Mucosa of gallbladder (tissue), 1 donor: ENCODE data around the gene RANBP10. TPM values are rescaled to one million over a fixed set of nuclear protein-coding genes. Genes with fewer than 3 reads are reported as not detected.

ENCODE experiments used
- DNase-seq: peaks from one replicate; pipeline ENCODE4 v3.0.0-alpha.2; 2020; ENCODE audit warnings: low spot score
- total RNA-seq: library from RNA; stranded (reverse); gene quantifications from one replicate; pipeline ENCODE4 v1.2.1, GENCODE V29; 2021
- donor health status: DM: no; HTN: no; CAD: no.

The RANBP10 gene
- total RNA-seq, 1 donor from 2014 or later = 22.7 TPM

DNA sequence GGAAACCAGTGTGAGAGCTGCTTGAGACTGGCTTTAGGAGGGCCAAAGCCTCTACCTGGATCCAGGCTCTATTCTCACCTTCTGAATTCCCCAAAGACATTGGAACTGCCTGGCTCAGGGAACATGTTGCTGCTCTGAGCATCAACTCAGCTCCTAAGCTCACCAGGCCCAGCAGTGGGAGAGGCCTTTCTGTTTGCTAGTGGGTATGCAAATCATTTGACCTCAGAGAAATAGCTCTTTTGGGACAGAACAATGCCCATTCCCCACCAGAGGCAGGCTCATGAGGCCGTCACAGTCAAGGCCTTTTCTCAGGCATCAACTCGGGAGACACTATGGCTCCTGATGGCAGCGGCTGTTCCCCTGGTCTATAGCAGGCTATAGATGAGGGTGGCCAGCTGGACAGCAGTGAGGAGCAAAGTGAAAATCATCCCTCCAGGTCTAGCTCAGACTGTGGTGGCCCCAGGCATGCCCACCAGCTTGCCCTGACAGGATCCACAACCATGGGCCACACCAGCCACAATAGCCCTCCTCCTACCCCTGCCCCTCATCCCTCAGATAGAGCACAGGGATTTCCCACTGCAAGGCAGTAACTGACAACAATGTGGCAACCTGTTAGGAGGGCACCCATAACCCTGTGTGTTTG is 56.8 kb downstream of the RANBP10 start:
- no peak for DNase-seq

DNA sequence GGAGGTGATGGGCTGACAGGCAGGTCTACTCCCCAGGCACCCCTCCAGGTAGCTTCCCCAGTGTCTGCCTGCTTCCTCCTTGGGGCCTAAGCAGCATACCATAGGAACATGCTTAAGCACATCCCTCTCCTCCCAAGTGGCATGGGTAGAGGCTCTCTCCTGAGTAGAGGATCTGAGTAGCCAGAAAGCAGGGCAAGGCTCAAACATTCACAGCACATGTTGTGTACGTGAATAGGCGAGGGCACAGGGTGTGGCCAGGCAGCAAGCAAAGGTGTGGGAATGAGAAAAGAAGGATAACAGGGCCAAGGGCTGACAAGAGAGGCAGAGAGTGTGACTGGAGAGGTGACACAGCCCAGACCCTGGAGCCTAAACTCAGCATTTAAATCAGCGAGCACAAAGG is 57.5 kb downstream of the RANBP10 start:
- DNase-seq = no peak

DNA sequence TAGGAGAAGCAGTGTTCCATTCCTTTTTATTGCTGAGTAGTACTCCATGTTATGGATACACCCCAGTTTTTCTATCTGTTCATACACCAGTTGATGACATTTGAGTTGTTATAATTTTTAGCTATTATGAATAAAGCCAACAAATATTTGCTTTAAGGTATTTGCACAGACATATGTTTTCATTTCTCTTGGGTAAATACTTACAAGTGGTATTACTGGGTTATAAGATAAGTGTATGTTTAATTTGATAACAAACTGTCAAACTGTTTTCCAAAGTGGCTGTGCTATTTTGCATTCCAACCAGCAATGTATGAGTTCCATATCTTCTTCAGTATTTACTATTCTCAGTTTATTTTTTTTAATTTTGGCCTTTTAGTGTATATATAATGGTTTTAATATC is 59.5 kb downstream of the RANBP10 start:
- no peak for DNase-seq

DNA sequence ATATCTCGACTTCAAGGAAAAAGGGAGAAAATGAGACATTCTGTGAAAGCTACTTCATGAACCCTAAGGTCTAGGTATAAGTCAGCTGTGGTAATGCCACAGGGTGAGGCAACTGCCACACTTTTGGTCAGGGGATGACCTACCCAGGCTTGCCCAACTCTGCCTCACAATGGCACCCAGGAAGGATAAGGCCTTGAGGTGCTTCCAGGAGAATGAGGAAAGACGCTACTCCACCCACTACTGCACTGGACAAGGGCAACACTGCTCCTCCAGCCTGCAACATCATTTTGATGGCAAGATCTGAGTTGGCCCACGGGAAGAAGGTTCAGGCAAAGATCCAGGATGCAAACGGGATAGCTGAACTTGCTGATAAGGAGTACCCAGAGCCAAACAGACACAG is 65.2 kb downstream of the RANBP10 start:
- no peak for DNase-seq

DNA sequence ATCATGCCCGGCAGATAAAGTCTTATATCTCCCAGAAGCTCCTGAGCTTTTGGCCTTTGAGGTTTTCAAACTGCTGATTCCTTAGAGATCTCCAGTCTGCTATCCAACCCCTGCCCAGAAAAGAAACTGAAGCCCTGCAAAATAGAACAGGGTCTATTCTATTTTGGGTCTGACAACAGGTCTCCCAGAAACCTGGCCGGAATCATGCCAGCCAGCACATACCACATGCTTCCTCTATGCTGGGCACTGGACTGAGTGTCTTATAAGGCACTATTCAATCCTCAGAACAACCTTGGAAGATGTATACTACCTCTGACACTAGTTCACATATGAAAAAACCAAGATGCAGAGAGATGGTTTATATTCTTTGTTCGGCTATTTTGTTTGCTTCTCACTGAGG is 66.0 kb downstream of the RANBP10 start:
- DNase-seq = no peak

DNA sequence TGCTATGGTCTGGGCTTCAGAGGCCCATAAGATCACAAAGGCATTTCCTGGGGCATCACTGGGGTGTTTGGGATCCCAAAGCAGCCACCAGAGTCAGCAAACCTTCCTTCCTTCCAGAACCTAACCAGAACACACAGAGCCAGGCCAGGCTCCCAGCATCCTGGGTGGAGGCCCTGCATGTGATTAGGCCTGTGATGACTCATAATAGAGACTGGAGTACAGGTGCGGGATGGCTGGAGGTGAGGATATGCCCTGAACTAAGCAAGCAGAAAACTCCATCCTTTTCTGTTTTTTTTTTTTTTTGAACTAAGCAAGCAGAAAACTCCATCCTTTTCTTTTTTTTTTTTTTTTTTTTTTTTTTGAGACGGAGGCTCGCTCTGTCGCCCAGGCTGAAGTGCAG is 69.5 kb downstream of the RANBP10 start:
- no peak for DNase-seq

DNA sequence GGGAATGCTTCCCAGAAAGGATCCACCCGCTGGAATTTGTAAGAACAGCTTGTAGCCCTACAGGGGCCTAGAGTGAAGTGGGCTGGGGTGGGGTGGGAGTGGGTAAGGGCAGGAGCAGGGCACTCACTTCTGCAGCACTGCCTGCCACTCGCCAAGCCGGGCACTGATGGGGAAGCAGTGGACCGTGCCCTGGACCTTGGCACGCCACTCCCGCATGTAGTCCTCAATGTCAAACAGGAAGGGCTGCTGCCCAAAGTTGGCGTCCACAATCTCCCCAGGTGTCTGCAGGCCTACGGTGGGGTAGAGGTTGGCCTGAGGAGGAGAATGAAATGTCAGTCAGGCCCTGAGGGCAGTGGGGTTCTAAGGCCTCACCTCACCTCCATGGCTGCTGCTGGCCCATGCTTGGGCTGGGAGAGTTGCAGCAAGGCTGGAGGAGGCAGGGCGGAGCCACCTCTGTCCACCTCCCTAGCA is 71.6 kb downstream of the RANBP10 start:
- no peak for DNase-seq

DNA sequence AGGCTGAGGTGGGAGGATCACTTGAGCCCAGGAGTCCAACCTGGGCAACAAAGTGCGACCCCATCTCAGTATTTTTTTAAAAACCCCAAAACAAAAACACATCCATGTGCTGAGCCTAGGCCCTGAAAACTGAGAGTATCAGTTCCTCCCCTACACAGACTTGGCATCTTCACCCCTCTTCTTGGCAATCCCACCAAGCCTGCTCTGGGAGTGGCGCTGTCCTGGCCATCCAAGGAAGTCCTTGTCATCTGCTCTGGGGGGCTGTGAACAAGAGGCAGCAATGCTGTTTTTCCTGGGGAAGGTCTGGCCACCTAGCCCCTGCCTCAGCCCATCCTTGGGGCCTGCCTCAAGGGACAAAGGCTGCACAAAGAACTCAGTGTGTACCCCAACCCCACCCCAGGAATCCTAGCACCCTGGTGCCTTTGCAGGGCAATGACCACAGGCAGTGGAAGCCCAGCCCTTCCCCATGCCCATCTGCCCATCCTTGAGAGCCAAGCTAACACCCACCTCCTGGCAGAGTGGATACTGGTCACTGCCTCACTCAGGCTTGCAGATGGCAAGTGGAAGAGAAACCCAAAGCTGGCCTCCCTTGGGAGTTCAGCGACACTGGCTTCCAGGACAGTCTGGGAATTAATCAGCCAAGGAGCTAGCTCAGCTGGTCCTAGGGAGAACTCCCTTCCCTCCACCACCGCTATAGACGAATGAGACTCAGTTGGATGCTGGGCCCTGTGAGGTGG is 72.5 kb downstream of the RANBP10 start:
- no peak for DNase-seq

DNA sequence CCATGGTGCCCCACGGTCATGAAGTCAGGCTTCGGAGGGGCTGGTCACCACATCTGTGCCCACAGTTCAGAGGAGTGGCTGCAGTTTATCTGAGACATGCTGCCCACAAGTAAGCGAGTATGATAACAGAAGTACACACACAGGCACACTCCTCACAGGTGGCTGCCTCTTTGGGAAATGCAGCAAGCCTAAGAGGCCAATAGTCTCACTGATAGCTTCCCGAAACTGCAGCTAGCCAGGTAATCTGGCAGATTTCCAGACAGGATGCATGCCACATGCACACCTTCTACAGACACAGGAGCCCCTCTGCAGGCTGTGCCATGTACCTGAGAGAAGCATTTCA is 74.6 kb downstream of the RANBP10 start:
- DNase-seq = no peak

DNA sequence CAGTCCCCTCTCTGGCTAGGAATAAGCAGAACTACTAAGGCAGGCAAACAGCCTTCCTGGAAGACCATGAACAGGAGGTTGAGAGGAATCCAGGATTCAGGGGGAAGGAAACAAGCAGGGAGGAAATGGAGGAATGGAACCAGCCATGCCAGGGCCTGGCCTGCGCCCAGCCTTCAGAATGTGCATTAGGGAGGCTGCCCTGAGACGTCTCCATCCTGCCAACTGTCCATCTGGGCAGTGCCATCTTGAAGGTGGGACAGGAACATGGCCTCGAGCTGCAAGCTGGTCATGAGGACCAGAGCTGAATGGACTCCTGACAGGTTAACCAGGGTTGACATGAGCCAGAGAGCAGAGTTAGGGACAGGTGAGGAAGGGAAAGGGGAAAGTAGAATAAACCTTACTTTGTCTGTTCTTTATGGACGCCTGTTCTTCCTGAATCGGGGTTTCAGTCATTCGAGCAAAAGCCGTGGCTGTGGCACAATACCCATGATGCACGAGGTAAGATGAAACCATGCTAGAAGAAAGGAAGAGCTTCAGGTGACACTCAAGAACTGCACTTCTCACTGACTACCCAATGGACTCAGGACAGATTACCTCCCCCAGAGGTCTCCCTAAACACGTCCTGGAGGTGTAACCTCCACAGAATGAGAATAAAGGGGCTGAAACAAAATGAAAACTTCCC is 75.1 kb downstream of the RANBP10 start:
- no peak for DNase-seq

DNA sequence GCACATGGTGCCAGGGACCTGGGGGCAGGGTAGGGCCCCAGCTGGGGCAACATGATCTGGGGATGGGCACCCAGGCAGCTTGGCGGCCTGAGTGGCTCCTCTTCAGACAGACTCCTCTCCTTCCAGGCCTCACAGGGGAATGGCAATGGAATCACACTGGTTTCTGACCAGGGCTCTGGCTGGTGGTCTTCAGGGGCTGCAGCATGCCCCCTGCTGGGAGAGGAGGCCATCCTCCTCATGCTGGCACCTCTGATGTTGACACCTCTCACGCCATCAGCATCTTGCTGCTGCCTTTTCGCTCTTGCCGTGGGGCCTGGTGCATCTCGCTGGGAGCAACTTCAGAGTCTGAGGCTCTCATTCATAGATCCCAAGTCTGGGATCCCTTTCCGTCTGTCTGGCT is 76.0 kb downstream of the RANBP10 start:
- DNase-seq = no peak

DNA sequence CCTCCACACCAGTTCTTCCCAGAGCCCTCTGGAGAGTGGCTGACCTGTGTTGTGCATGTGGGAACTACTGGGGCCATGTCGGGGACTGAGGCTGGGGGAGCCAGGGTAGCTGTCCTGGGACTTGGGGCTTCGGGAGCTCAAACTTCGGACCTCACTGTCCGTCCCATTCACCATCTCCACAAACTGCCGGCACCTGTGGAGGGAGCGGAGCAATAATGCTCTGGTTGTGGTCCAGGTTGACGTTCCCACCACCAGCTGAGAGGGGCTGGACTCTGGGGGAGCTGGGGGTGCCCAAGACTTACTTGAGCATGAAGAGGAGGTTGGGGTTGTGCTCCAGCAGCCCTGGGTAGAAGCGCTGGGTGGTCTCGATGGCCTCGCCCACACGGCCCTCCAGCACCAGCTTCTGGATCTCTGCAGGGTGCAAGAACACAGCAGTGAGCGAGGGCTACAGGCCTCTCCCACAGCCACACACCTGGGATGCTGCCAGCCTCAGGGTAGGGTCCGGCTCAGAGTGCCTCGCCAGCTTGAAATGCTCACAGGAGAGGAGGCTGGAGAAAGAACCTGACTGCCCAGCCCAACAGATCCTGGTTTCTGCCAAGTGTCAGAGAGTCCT is 76.6 kb downstream of the RANBP10 start:
- DNase-seq = no peak

DNA sequence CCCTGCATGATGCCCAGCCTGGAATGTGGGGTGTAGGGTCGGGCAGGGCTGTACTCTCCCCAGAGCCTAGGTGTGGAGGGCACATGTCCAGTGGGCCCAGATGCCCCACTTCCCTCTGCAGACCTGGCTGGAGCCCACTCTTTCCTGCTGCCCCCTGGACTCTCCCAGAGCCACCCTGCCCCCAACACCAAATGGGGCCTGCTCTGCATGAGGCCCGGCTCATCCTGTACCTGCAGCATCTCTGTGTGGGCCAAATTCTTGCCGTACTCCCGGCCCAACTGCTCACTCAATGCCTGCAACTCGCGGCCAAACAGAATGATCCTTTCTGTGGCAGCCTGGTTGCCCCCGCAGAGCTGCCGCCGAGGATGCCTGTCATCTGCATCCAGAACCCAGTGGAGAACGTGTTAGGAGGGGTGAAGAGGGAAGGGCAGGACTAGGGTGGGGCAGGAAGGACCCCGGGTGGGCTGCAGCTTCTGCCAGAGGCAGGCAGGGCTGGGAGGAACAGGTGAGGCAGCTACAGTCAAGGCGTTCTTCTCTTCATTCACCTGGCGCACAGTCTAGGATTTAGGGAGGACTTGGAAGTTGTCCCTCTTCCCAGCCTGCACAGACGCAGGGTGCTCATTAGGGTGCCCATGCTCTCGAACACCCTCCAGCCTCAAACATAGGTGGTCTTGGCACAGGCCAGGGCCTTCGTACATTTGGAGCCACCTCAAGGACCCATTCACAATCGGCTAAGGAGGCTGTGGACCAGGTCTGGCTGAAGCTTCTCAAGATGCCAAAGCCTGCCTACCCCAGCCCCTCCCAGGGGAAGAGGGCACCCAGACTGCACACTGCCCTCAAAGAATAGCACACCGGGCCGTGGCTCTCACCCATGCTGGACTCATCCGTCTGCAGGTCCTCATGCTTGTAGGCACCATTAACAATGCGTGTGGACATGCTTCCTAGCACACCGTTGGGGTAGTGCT is 78.6 kb downstream of the RANBP10 start:
- no peak for DNase-seq

DNA sequence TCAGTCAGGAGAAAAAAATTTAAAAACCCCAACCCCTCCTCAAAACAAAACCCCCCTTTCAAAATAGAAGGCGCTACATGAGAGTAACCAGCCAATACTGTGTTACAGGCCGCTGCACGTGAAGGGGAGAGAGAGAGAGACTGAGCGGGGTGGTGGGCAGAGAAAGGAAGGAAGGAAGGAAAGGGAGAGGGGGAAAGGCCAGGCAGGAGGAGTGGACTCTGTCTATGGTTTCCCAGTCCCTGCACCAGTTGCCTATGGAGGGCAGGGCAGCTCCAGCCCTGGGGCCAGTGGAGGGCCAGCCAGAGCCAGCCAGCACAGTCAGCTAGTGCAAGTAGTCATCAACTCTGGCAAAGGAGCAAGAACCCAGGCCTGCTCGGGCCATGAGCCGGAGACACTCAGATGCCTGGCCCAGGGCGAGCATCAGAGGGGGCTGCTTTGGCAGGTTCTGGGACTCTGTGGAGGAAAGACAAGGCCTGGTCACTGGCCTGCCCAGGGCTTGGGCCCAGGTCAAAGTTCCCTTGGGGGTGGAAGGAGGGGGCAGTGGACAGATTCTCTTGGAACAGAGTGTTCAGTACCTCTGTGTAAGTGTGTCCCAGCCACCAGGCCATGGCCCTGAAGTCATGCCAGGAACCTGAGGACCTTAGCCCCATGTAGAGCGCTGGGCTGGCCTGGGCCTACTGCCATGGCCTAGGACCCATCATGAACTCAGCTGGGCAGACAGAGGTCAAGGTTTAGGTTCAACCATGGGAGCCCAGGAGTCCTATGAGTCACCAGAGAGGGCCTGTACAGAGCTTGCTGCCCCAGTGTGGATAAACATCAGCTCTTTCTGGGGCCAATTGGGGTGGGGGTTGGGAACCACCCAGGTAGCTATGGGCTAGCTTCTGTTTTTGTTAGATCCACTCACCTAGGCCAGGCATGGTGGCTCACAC is 80.0 kb downstream of the RANBP10 start:
- DNase-seq = no peak

DNA sequence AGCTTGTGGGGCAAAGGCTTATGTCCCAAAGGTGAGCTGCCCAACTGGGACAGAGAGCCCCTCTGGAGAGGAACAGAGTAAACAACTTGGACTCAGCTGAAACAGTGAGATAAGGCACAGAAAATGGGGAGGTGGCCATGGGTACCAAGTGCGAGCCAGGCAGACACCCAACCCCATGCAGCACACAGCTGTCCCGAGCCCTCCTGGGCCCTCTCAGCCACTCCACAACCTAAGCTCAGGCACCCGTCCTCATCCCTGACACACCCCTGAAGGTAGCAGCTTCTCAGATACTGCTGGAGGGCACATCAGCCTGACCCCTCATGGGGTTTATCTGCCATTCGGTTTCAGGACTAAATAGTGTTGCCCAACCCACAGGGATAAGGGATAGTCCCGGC is 82.5 kb downstream of the RANBP10 start:
- no peak for DNase-seq

DNA sequence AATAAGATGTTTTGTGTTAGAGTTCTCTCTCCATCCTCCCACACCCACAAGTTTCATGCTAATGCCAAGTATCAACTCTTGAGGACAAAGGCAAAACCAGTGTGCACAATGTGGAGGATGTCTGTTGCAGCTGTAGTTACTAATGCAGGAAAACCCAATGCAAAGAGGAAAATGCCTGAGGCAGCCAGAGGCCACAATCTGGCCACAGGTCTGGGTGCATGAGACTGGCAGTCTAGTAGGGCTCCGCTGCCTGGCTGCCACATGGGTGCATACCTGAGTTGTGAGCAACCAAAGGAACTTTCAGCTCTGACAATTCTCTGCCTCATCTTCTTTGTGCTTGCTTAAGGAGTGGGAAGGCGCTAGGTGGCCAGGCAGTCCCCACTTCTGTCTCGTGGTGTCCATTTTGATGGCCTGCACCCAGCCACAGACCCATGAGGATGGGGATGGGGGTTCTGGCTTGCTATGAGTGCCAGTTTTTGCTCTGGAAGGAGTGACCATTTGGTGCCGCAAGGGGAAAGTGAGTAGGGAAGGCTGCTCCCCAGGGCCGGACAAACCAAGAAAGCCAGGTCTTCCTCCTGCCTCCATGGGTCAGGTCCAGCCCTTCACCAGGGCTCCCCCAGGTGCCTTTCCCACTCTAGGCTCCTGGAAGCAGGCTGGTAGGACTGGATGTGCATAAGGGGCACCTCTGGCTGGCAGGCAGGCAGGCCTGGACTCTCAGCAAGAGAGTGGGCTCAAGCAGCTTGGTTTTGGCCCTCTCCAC is 83.0 kb downstream of the RANBP10 start:
- DNase-seq = no peak

DNA sequence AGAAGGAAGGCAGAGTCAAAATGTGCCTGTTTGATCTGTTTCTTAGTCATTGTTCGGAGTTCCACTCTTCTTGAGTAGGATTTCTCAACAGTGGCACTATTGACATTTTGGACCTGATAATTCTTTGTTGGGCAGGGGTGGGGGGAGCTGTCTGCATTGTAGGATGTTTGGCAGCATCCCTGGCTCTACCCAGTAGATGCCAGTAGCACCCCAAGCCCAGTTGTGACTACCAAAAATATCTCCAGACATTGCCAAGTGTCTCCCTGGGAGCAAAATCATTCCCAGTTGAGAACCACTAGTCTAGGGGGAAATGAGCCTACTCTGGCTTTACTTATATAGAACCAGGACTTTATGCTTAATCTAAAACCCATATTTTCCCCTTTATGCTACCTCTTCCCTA is 86.1 kb downstream of the RANBP10 start:
- DNase-seq = no peak

DNA sequence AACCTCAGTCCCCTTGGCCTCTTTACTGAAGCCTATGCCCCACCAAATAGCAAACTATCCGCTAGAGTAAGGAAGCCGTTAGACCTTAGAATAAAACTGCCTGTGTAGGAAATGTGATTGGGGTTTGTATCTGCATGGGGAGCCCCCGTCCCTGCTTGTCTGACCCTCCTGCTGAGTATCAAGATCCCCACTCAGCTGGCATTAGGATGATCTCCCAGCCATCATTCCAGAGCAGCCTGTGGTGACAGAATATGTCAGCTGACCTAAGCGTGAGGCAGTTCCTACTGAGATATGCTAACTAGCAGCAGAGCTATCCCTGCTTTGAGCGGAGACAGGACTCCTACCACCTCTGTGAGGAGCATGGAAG is 86.6 kb downstream of the RANBP10 start:
- DNase-seq = peak; percentile 23

DNA sequence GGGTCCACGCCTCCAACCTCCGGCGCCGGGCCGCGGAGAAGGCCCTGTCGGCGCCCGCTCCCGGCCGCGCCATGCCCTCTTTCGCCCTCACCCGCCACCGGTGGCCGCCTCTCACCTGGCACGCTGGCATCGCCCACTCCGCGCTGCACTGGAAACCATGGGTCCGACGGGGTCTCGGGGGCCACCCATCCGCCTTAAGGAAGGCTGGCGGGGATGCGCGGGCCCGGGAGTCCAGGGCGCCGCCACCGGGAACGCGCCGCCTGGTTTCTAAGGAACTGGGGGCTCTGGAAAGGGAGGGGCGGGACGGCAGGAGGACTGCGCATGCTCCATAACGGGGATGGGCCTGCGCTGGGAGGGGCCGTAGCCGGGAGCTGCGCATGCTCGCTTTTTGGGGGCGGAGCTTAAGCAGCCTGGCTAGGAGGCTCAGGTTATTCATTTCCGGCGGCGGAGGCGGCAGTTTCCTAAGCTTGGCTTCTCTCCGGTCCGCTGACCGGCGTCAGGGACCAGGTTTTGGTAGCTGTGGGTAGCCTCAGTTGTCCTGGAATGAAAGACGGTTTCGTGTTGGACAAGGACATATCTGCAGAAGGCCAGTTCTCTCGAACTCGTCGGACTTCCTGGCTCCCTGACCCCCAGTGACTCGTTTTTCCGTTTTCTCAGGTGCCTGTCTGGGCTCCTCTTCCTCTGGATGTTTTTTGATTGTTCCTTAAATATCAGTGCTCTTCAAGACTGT is 87.1 kb downstream of the RANBP10 start, which contains the start of gene GFOD2:
TSS of gene GFOD2 (minus strand) at position 269 of the 730 bp plus-strand sequence. CDS start 33,601 bp downstream, outside the sequence.
- peak; percentile 96 for DNase-seq
